Liver (tissue), 9 donors: Measurements from ENCODE around the gene HTRA1. TPM values are rescaled to one million over a fixed set of nuclear protein-coding genes. Genes with fewer than 3 reads are reported as not detected.

Experiments
- DNase-seq: peaks from one replicate; pipeline ENCODE4 v3.0.0-alpha.2; 2017; ENCODE audit warnings: low spot score
- H3K27ac ChIP-seq, 2 donors: one replicate each; pipeline ENCODE4 v1.7.0; 2013; ENCODE audit warnings: inconsistent platforms in 2 of 2, low read length in 2 of 2, control low read depth in 1 of 2, low read depth in 1 of 2, mild to moderate bottlenecking in 1 of 2
- H3K27me3 ChIP-seq, 4 donors: one replicate each; pipeline versions ENCODE4 v1.6.1 to v1.7.0; 2013; ENCODE audit warnings: low read length in 3 of 4, inconsistent platforms in 1 of 4, mild to moderate bottlenecking in 1 of 4, moderate library complexity in 1 of 4; ENCODE audit not compliant: control insufficient read depth in 4 of 4, insufficient read depth in 4 of 4
- H3K36me3 ChIP-seq, 4 donors: one replicate each; pipeline versions ENCODE4 v1.6.1 to v1.7.0; 2013; ENCODE audit warnings: low read length in 3 of 4, mild to moderate bottlenecking in 3 of 4, low read depth in 1 of 4, moderate library complexity in 1 of 4; ENCODE audit not compliant: control insufficient read depth in 4 of 4, insufficient read depth in 3 of 4
- H3K4me1 ChIP-seq, 4 donors: one replicate each; pipeline versions ENCODE4 v1.6.1 to v1.7.0; 2013; ENCODE audit warnings: low read length in 3 of 4, mild to moderate bottlenecking in 3 of 4, moderate library complexity in 1 of 4; ENCODE audit not compliant: control insufficient read depth in 4 of 4, insufficient read depth in 4 of 4
- H3K4me3 ChIP-seq, 3 donors: one replicate each; pipeline versions ENCODE4 v1.6.1 to v1.7.0; 2013; ENCODE audit warnings: low read length in 3 of 3, control low read depth in 1 of 3, low read depth in 1 of 3, mild to moderate bottlenecking in 1 of 3
- H3K9ac ChIP-seq, 2 donors: one replicate each; pipeline ENCODE4 v1.7.0; 2013; ENCODE audit warnings: low read length in 2 of 2, mild to moderate bottlenecking in 2 of 2, moderate library complexity in 2 of 2, control low read depth in 1 of 2, low read depth in 1 of 2
- H3K9me3 ChIP-seq, 4 donors: one replicate each; pipeline versions ENCODE4 v1.6.1 to v1.7.0; 2013; ENCODE audit warnings: low read length in 3 of 4; ENCODE audit not compliant: control insufficient read depth in 4 of 4
- ATF3 ChIP-seq: IDR thresholded peaks from 2 replicates; pipeline ENCODE4 v1.6.1; 2016; ENCODE audit warnings: antibody characterized with exemption
- CTCF ChIP-seq: fragments of 150-350 bp; IDR thresholded peaks from 2 replicates; pipeline ENCODE4 v1.5.1; 2017; ENCODE audit warnings: improper control_type of control experiment, low read depth, low read length; ENCODE audit not compliant: missing input control
- EGR1 ChIP-seq, 2 donors: IDR thresholded peaks; 2 replicates each; pipeline ENCODE4 v1.6.1; 2016 to 2018; ENCODE audit warnings: antibody characterized with exemption in 2 of 2, low read depth in 2 of 2
- FOXA2 ChIP-seq: IDR thresholded peaks from 2 replicates; pipeline ENCODE4 v1.6.1; 2016; ENCODE audit warnings: antibody characterized with exemption
- HNF4G ChIP-seq: IDR thresholded peaks from 2 replicates; pipeline ENCODE4 v1.6.1; 2016; ENCODE audit warnings: antibody characterized with exemption
- JUND ChIP-seq, 2 donors: IDR thresholded peaks; 2 replicates each; pipeline ENCODE4 v1.6.1; 2016; ENCODE audit warnings: antibody characterized with exemption in 2 of 2
- MAX ChIP-seq: IDR thresholded peaks from 2 replicates; pipeline ENCODE4 v1.6.1; 2016; ENCODE audit warnings: antibody characterized with exemption
- NR2F2 ChIP-seq: IDR thresholded peaks from 2 replicates; pipeline ENCODE4 v1.6.1; 2016; ENCODE audit warnings: antibody characterized with exemption
- RAD21 ChIP-seq, 2 donors: IDR thresholded peaks; 2 replicates each; pipeline ENCODE4 v1.6.1; 2016; ENCODE audit warnings: antibody characterized with exemption in 2 of 2, mild to moderate bottlenecking in 2 of 2
- REST ChIP-seq: IDR thresholded peaks from 2 replicates; pipeline ENCODE4 v1.6.1; 2016; ENCODE audit warnings: antibody characterized with exemption, mild to moderate bottlenecking
- RXRA ChIP-seq, 2 donors: IDR thresholded peaks; 2 replicates each; pipeline ENCODE4 v1.6.1; 2017 to 2018; ENCODE audit warnings: antibody characterized with exemption in 2 of 2, mild to moderate bottlenecking in 1 of 2
- TAF1 ChIP-seq: conservative IDR thresholded peaks from 2 replicates; pipeline ENCODE4 v1.6.1; 2016; ENCODE audit warnings: antibody characterized with exemption, mild to moderate bottlenecking
- YY1 ChIP-seq: IDR thresholded peaks from 2 replicates; pipeline ENCODE4 v1.6.1; 2016; ENCODE audit warnings: antibody characterized with exemption, mild to moderate bottlenecking
- ZBTB33 ChIP-seq: IDR thresholded peaks from 2 replicates; pipeline ENCODE4 v1.6.1; 2016; ENCODE audit warnings: antibody characterized with exemption
- WGBS: extraction: QIAGEN DNeasy Blood & Tissue Kit; methylation state at CpG from one replicate; pipeline ENCODE4 v1.1.7; 2013; 5-methylcytosine and 5-hydroxymethylcytosine counted together
- polyA plus RNA-seq, 2 donors: library from polyadenylated mRNA; stranded (reverse) in 1 of 2; unstranded in 1 of 2; fragments of 200-250 nt in 1 of 2; fragments of >200 nt in 1 of 2; fragmentation: Nextera tagmentation in 1 of 2; extraction: Ambion mirVana in 1 of 2; gene quantifications; one replicate each; pipeline versions ENCODE4 v1.2.1 to v1.2.3, GENCODE V29; 2013 to 2015
- total RNA-seq, 2 donors: library from RNA; depleted of rRNA; stranded (reverse); fragments of >200 nt; gene quantifications; one replicate each; pipeline ENCODE4 v1.2.3, GENCODE V29; 2014
- donor health status: healthy.
- donor health status: healthy.
- donor health status: healthy.
- donor health status: healthy.
- donor health status: healthy.

HTRA1 gene
- total and polyA plus RNA-seq, 4 donors, result 4.3 to 289 (median 72.1) TPM

GRCh38 chr10:122521011-122521410, 59.7 kb downstream of the HTRA1 start:
- no peak for TF ChIP-seq NR2F2
- TF ChIP-seq MAX, result no peak
- TF ChIP-seq REST, result no peak
- TF ChIP-seq ATF3, result no peak
- no peak for TF ChIP-seq EGR1 (IDR thresholded peaks at IDR 0.05; ENCODE audit: low read depth in 2 of 2)
- no peak for TF ChIP-seq JUND (IDR thresholded peaks at IDR 0.05)
- TF ChIP-seq RXRA (IDR thresholded peaks at IDR 0.05), result no peak
- TF ChIP-seq CTCF, result no peak
- no peak for TF ChIP-seq FOXA2
- no peak for TF ChIP-seq ZBTB33
- no peak for DNase-seq
- no peaks in the 10 kb centered on the region for H3K27me3 ChIP-seq
- peaks cover 0 to 2% (median 0%) of the 10 kb centered on the region in 4 donors for H3K36me3 ChIP-seq
- H3K27ac ChIP-seq, result no peak overlapping the region
- peaks cover 0 to 3% (median 1%) of the 10 kb centered on the region in 4 donors for H3K4me1 ChIP-seq
- H3K9me3 ChIP-seq, result no peaks in the 10 kb centered on the region
- no peak overlapping the region for H3K4me3 ChIP-seq
- WGBS, result 87% methylated on average over 3 of the region's 3 CpGs
- H3K9ac ChIP-seq, result no peak overlapping the region

GRCh38 chr10:122524811-122525210, 63.5 kb downstream of the HTRA1 start:
- H3K9ac ChIP-seq, result no peak overlapping the region
- no peak for DNase-seq
- TF ChIP-seq HNF4G (no peak), YY1 (no peak), NR2F2 (no peak), ZBTB33 (no peak), REST (no peak), RAD21 (IDR thresholded peaks at IDR 0.05) (no peak), CTCF (no peak), JUND (IDR thresholded peaks at IDR 0.05) (no peak), TAF1 (no peak), FOXA2 (no peak)
- 97% methylated on average over 3 of the region's 3 CpGs for WGBS
- no peak overlapping the region for H3K27ac ChIP-seq
- H3K4me1 ChIP-seq, result peaks cover 4 to 17% (median 12%) of the 10 kb centered on the region in 4 donors
- no peaks in the 10 kb centered on the region for H3K27me3 ChIP-seq
- no peaks in the 10 kb centered on the region for H3K9me3 ChIP-seq
- H3K36me3 ChIP-seq, result no peaks in the 10 kb centered on the region
- no peak overlapping the region for H3K4me3 ChIP-seq
